Measurements from ENCODE around the gene KLHDC3. TPM values are rescaled to one million over a fixed set of nuclear protein-coding genes. Genes with fewer than 3 reads are reported as not detected.

Gene KLHDC3
- total and polyA plus RNA-seq, 9 of the 15 experiments (the other 6 are each of a cell fraction or from before 2014, with no cell fraction given) = 4.5 to 171 (median 107) TPM

DNA sequence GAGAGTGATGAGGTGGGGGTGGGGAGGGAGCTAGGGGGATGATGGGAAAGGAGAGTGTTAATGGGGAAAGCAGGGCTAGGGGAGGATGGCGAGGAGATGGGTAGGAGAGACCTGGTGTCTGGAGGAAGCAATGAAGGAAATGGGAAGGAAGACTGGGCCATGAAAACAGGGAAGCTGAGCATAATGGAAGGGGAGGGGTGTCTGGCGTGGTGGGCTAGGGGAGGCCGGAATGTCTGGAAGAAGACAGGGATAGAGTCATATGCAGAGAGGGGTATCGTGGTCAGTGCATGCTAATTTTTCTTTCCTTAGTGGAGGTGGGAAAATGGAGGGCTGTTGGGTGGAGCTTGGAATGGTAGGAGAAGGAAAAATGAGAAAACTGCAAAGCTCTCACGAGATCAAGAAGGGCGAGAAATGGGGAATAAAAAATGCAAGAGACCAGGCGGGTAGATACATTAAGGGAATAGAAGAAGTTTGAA, 423 bp downstream of the KLHDC3 start (continued):
- TF ChIP-seq KDM1A (IDR thresholded peaks at IDR 0.05) (peak in 1 of 2 experiments; percentile 38; a peak in 1 of 4 replicates), NCOR1 (IDR thresholded peaks at IDR 0.05) (peak; percentile 55; the same call in 1 of the 2 replicates), SMC3 (conservative IDR thresholded peaks at IDR 0.05; ENCODE audit: insufficient read depth, low read depth, low read length) (no peak), ZC3H11A (IDR thresholded peaks at IDR 0.05; ENCODE audit: low read depth, low read length) (no peak), KAT2B (IDR thresholded peaks at IDR 0.05; ENCODE audit: low read depth, low read length) (no peak), SMARCE1 (IDR thresholded peaks at IDR 0.05) (peak; percentile 49), ZNF583 (CRISPR knock-in tag; IDR thresholded peaks at IDR 0.05) (no peak), ARHGAP35 (IDR thresholded peaks at IDR 0.05; ENCODE audit: partially characterized antibody) (peak; percentile 80), PHTF2 (CRISPR knock-in tag; IDR thresholded peaks at IDR 0.05) (no peak), TAF7 (tag; IDR thresholded peaks at IDR 0.05) (no peak), NFRKB (IDR thresholded peaks at IDR 0.05; ENCODE audit: low read depth) (peak; percentile 72; the same call in 1 of the 2 replicates), SPI1 (IDR thresholded peaks at IDR 0.05; ENCODE audit: borderline replicate concordance, low read depth, low read length) (no peak), MEF2A (IDR thresholded peaks at IDR 0.05; ENCODE audit: control insufficient read depth, low read depth, low read length) (no peak), LARP7 (IDR thresholded peaks at IDR 0.05) (peak; percentile 95; the same call in 1 of the 2 replicates)
- TF ChIP-seq, protein P1, sequence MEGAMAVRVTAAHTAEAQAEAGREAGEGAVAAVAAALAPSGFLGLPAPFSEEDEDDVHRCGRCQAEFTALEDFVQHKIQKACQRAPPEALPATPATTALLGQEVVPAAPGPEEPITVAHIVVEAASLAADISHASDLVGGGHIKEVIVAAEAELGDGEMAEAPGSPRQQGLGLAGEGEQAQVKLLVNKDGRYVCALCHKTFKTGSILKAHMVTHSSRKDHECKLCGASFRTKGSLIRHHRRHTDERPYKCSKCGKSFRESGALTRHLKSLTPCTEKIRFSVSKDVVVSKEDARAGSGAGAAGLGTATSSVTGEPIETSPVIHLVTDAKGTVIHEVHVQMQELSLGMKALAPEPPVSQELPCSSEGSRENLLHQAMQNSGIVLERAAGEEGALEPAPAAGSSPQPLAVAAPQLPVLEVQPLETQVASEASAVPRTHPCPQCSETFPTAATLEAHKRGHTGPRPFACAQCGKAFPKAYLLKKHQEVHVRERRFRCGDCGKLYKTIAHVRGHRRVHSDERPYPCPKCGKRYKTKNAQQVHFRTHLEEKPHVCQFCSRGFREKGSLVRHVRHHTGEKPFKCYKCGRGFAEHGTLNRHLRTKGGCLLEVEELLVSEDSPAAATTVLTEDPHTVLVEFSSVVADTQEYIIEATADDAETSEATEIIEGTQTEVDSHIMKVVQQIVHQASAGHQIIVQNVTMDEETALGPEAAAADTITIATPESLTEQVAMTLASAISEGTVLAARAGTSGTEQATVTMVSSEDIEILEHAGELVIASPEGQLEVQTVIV (CRISPR knock-in tag; IDR thresholded peaks at IDR 0.05; ENCODE audit: borderline replicate concordance) = no peak
